Ectodermal cell (in vitro differentiated cells): Measurements from ENCODE around the gene TMEM208.

Source experiments
- H3K27ac ChIP-seq: 2 replicates; pipeline ENCODE4 v1.7.0; 2013; ENCODE audit warnings: mild to moderate bottlenecking, low read depth, low read length; ENCODE audit not compliant: insufficient read depth, poor library complexity, severe bottlenecking
- H3K27me3 ChIP-seq: 2 replicates; pipeline ENCODE4 v1.7.0; 2013; ENCODE audit warnings: mild to moderate bottlenecking, low read length; ENCODE audit not compliant: insufficient read depth, control insufficient read depth, poor library complexity, severe bottlenecking
- H3K36me3 ChIP-seq: one replicate; pipeline ENCODE4 v1.7.0; 2013; ENCODE audit warnings: low read length; ENCODE audit not compliant: control insufficient read depth, insufficient read depth
- H3K4me1 ChIP-seq: one replicate; pipeline ENCODE4 v1.7.0; 2013; ENCODE audit warnings: low read length; ENCODE audit not compliant: control insufficient read depth, insufficient read depth
- H3K4me3 ChIP-seq: 2 replicates; pipeline ENCODE4 v1.7.0; 2013; ENCODE audit warnings: low read depth, low read length, control low read depth; ENCODE audit not compliant: insufficient read depth
- H3K9me3 ChIP-seq: 2 replicates; pipeline ENCODE4 v1.7.0; 2013; ENCODE audit warnings: mild to moderate bottlenecking, low read length, moderate library complexity; ENCODE audit not compliant: control insufficient read depth
- WGBS, 2 experiments: methylation state at CpG; one replicate each; pipeline ENCODE4 v1.1.7; 2013; ENCODE audit warnings: missing lambda C conversion rate in 2 of 2; 5-methylcytosine and 5-hydroxymethylcytosine counted together

TMEM208 gene

GRCh38 chr16:67254801-67255552 is 28.0 kb downstream of the TMEM208 start:
- Histone ChIP-seq H3K4me3 (no peak overlapping the region), H3K27me3 (peaks cover 11% of the 10 kb centered on the region), H3K27ac (no peak overlapping the region), H3K36me3 (no peaks in the 10 kb centered on the region), H3K4me1 (peaks cover 1% of the 10 kb centered on the region), H3K9me3 (no peaks in the 10 kb centered on the region)
- WGBS, 2 experiments = 90 to 91% methylated on average over 18 of the region's 18 CpGs

- H3K36me3 ChIP-seq = no peaks in the 10 kb centered on the region
- H3K4me3 ChIP-seq = no peak overlapping the region
- peaks cover 3% of the 10 kb centered on the region for H3K27me3 ChIP-seq
- 92 to 93% methylated on average over 17 of the region's 17 CpGs for WGBS, 2 experiments
- H3K9me3 ChIP-seq = no peaks in the 10 kb centered on the region
- H3K27ac ChIP-seq = no peak overlapping the region
- no peaks in the 10 kb centered on the region for H3K4me1 ChIP-seq
Observed at GRCh38 chr16:67255553-67256221, 28.8 kb downstream of the TMEM208 start.

GRCh38 chr16:67256701-67257230 is 29.8 kb downstream of the TMEM208 start:
- Histone ChIP-seq H3K9me3 (no peaks in the 10 kb centered on the region), H3K27ac (no peak overlapping the region), H3K4me1 (no peaks in the 10 kb centered on the region), H3K27me3 (no peaks in the 10 kb centered on the region), H3K36me3 (no peaks in the 10 kb centered on the region), H3K4me3 (no peak overlapping the region)
- 93% methylated on average over 11 of the region's 11 CpGs for WGBS, 2 experiments

- WGBS, 2 experiments = 85 to 92% methylated on average over 4 of the region's 4 CpGs
- no peaks in the 10 kb centered on the region for H3K36me3 ChIP-seq
- no peaks in the 10 kb centered on the region for H3K9me3 ChIP-seq
- no peak overlapping the region for H3K4me3 ChIP-seq
- H3K27ac ChIP-seq = no peak overlapping the region
- H3K4me1 ChIP-seq = no peaks in the 10 kb centered on the region
- H3K27me3 ChIP-seq = no peaks in the 10 kb centered on the region
Observed at GRCh38 chr16:67257486-67258160, 30.7 kb downstream of the TMEM208 start.

- Histone ChIP-seq H3K9me3 (no peaks in the 10 kb centered on the region), H3K4me3 (no peak overlapping the region), H3K4me1 (no peaks in the 10 kb centered on the region), H3K36me3 (no peaks in the 10 kb centered on the region), H3K27me3 (no peaks in the 10 kb centered on the region), H3K27ac (no peak overlapping the region)
- WGBS, 2 experiments = 94 to 95% methylated on average over 11 of the region's 11 CpGs
Observed at GRCh38 chr16:67258161-67258835, 31.4 kb downstream of the TMEM208 start.

- H3K27me3 ChIP-seq = no peaks in the 10 kb centered on the region
- H3K4me3 ChIP-seq = no peak overlapping the region
- WGBS, 2 experiments = 93 to 95% methylated on average over 12 of the region's 12 CpGs
- H3K27ac ChIP-seq = no peak overlapping the region
- no peaks in the 10 kb centered on the region for H3K9me3 ChIP-seq
- no peaks in the 10 kb centered on the region for H3K4me1 ChIP-seq
- H3K36me3 ChIP-seq = no peaks in the 10 kb centered on the region
Observed at GRCh38 chr16:67259705-67260104, 32.8 kb downstream of the TMEM208 start.

GRCh38 chr16:67260426-67261063 is 33.6 kb downstream of the TMEM208 start:
- Histone ChIP-seq H3K4me1 (no peaks in the 10 kb centered on the region), H3K36me3 (no peaks in the 10 kb centered on the region), H3K27ac (no peak overlapping the region), H3K27me3 (no peaks in the 10 kb centered on the region), H3K4me3 (no peak overlapping the region), H3K9me3 (no peaks in the 10 kb centered on the region)
- 74 to 78% methylated on average over 4 of the region's 4 CpGs for WGBS, 2 experiments

- Histone ChIP-seq H3K36me3 (no peaks in the 10 kb centered on the region), H3K27ac (no peak overlapping the region)
- 89 to 91% methylated on average over 3 of the region's 3 CpGs for WGBS, 2 experiments
Observed at GRCh38 chr16:67263201-67263600, 36.3 kb downstream of the TMEM208 start.

GRCh38 chr16:67264277-67264676 is 37.3 kb downstream of the TMEM208 start:
- H3K27ac ChIP-seq = no peak overlapping the region
- no peaks in the 10 kb centered on the region for H3K9me3 ChIP-seq
- no peak overlapping the region for H3K4me3 ChIP-seq
- 88 to 90% methylated on average over 9 of the region's 9 CpGs for WGBS, 2 experiments
- no peaks in the 10 kb centered on the region for H3K27me3 ChIP-seq
- H3K36me3 ChIP-seq = no peaks in the 10 kb centered on the region
- no peaks in the 10 kb centered on the region for H3K4me1 ChIP-seq

More at GRCh38 chr16:67263201-67263600, 36.3 kb downstream of the TMEM208 start:
- Histone ChIP-seq H3K9me3 (no peaks in the 10 kb centered on the region), H3K4me3 (no peak overlapping the region), H3K27me3 (no peaks in the 10 kb centered on the region), H3K4me1 (no peaks in the 10 kb centered on the region)
